Lower leg skin (tissue), 4 donors: ENCODE measurements around the gene BLID. TPM values are rescaled to one million over a fixed set of nuclear protein-coding genes. Genes with fewer than 3 reads are reported as not detected.

Source experiments
- DNase-seq, 2 donors: peaks; one replicate each; pipeline ENCODE4 v3.0.0-alpha.2; 2019; ENCODE audit warnings: low spot score in 2 of 2
- H3K4me3 ChIP-seq: fragments of 200-600 bp; sonication (generic); 2 replicates; pipeline ENCODE4 v1.5.1; 2017; ENCODE audit warnings: mild to moderate bottlenecking, low read depth; ENCODE audit not compliant: poor library complexity, severe bottlenecking
- POLR2A ChIP-seq, 2 donors: fragments of 450-650 bp; IDR thresholded peaks; one replicate each; pipeline ENCODE4 v1.6.1; 2016 to 2017; ENCODE audit warnings: antibody characterized with exemption in 2 of 2, mild to moderate bottlenecking in 1 of 2, moderate library complexity in 1 of 2
- WGBS, 2 donors: methylation state at CpG; one replicate each; pipeline ENCODE4 v1.1.5; 2018; 5-methylcytosine and 5-hydroxymethylcytosine counted together
- intact Hi-C: fragments of 100-400 bp; cut with DNase I; formaldehyde crosslinking; loops from one replicate; pipeline ENCODE4 v1.15.0; 2023; ENCODE audit warnings: low total_unique reads
- total RNA-seq, 4 donors: library from RNA; depleted of rRNA; stranded (reverse); fragments of >200 nt; gene quantifications; one replicate each; pipeline ENCODE4 v1.1.0, GENCODE V29; 2016
- TF ChIP-seq, protein P1 (sequence below), 3 donors: fragments of 450-650 bp; IDR thresholded peaks; one replicate each; pipeline ENCODE4 v1.5.1; 2016; ENCODE audit warnings: antibody characterized with exemption in 3 of 3, mild to moderate bottlenecking in 3 of 3, moderate library complexity in 2 of 3

The BLID gene
- total RNA-seq, 4 donors from 2014 or later: 0.75 TPM; not detected in 3

DNA sequence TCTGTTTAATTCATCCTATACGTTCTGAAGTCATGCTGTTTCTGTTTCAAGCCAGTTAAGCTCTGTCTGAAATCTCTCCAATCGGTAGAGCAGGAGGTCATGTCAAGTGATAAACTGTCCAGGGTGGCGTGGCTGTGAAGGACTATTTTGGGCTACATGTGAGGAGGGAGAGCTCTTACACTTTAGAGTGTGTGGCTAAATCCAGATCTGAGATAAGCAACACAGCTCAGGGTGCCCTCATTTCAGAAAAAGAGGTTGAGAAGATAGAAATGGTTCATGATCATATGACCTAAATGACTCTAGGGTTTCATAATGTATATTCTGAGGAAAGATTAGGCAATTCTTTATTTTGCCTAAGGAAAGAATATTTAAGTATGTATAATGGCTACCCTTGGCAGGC, 8.4 kb downstream of the BLID start:
- no peak for DNase-seq
- intact Hi-C loops: no loop called here
- H3K4me3 ChIP-seq: no peak overlapping the region
- WGBS, 2 donors: 74 to 79% methylated on average over 3 of the region's 3 CpGs
- no peak for TF ChIP-seq POLR2A (IDR thresholded peaks at IDR 0.05)
- TF ChIP-seq, protein P1, sequence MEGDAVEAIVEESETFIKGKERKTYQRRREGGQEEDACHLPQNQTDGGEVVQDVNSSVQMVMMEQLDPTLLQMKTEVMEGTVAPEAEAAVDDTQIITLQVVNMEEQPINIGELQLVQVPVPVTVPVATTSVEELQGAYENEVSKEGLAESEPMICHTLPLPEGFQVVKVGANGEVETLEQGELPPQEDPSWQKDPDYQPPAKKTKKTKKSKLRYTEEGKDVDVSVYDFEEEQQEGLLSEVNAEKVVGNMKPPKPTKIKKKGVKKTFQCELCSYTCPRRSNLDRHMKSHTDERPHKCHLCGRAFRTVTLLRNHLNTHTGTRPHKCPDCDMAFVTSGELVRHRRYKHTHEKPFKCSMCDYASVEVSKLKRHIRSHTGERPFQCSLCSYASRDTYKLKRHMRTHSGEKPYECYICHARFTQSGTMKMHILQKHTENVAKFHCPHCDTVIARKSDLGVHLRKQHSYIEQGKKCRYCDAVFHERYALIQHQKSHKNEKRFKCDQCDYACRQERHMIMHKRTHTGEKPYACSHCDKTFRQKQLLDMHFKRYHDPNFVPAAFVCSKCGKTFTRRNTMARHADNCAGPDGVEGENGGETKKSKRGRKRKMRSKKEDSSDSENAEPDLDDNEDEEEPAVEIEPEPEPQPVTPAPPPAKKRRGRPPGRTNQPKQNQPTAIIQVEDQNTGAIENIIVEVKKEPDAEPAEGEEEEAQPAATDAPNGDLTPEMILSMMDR (IDR thresholded peaks at IDR 0.05): no peak

DNA sequence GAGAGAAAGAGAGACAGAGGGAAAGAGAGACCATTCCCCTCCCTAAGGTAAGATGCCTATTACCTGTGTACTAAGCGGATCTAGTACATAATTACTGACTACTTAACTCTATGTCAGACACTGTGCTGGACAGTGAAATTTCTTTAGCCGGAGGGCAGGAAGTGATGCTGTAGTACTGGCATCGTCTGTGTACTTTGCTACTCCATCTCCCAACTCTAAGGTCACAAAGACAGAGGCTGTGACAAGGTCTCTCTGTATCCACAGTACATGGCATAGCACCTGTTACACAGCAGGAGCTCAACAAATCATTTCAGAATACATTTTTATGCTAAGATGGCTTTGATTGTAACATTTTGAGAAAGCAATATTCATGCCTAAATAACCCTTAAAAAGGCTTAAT, 9.0 kb downstream of the BLID start:
- TF ChIP-seq, protein P1 (IDR thresholded peaks at IDR 0.05): no peak
- TF ChIP-seq POLR2A (IDR thresholded peaks at IDR 0.05): no peak
- intact Hi-C loops: no loop called here
- DNase-seq: no peak

DNA sequence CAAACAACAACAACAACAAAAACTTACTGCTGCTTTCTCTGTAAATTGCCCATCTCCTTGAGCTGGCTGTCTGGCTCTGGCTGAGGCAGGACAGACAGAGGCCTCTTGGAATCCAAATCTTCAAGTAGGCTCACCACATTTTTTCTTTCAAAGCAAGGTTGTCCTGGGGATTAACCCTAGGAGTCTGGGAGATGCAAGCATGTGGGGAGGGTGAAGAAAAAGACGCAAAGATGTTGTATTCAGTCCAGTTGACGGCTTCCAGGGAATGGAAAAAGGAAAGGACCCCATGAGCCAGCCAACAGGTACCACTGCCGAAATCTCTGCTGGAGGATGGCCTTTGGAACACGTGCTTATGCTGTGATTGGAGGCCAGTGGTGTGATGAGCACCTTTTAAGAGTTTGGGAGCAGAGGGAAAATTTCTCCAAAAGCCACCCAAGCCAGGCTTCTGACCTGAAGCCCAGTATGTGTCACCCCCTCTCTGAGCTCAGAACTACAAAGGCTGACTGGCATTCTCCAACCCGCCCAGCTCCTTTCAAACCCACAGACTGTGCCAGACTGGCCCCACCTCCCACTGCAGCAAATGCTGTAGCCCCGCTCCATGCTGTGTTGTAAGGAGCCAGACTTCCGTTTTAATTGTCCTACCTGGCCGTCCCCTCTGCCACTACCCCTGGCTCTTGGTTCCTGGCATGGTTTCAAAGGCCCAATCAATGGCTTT, 10.8 kb downstream of the BLID start:
- WGBS, 2 donors: 83 to 84% methylated on average over 8 of the region's 8 CpGs
- no peak overlapping the region for H3K4me3 ChIP-seq
- DNase-seq: no peak
- no peak for TF ChIP-seq POLR2A (IDR thresholded peaks at IDR 0.05)
- TF ChIP-seq, protein P1 (IDR thresholded peaks at IDR 0.05): no peak
- intact Hi-C loops: no loop called here

More for the DNA sequence above, 9.0 kb downstream of the BLID start:
- 61 to 79% methylated on average over 3 of the region's 3 CpGs for WGBS, 2 donors
- H3K4me3 ChIP-seq: no peak overlapping the region

DNA sequence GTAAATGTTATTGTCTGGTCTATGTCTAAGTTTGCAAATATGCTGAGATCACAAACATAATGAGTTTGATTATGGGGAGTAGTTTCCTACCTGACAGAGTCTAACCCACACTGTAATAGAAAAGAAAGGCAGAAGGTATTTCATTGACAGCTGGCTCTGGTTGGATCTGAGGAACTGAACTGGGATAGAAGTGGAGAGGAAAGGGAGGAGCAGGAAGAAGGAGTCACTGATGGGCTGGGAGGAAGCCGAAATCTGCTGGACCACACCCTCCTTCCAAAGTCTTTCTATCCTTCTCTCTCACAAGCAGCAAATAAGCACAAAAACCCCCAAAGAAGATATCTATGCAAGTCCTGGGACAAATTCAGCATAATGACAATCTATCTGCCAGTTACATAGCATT, 11.7 kb downstream of the BLID start:
- H3K4me3 ChIP-seq: no peak overlapping the region
- TF ChIP-seq, protein P1 (IDR thresholded peaks at IDR 0.05): no peak
- TF ChIP-seq POLR2A (IDR thresholded peaks at IDR 0.05): no peak
- DNase-seq: no peak
- WGBS, 2 donors: 16 to 31% methylated on average over 1 of the region's 1 CpG
- intact Hi-C loops: no loop called here

DNA sequence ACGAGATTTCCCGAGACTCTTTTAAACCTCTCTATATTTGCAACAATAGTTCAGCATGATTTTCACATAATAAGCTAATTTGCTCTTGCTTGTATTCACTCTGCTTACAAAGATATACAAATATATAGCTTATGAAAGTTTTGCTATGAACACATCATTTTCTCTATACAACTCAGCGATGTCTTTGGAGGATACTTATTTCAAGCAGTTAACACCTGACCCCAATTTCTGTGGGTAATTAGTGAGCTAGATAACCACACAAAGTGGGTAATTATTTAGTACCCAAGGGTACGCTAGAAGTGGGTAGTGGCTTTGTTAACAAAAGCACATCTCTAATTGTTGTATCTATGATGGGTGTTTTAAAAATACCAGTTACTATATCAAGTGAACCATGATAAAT, 12.3 kb downstream of the BLID start:
- TF ChIP-seq, protein P1 (IDR thresholded peaks at IDR 0.05): no peak
- no peak for TF ChIP-seq POLR2A (IDR thresholded peaks at IDR 0.05)
- DNase-seq: no peak
- WGBS, 2 donors: 88% methylated on average over 4 of the region's 4 CpGs
- H3K4me3 ChIP-seq: no peak overlapping the region
- intact Hi-C loops: no loop called here

DNA sequence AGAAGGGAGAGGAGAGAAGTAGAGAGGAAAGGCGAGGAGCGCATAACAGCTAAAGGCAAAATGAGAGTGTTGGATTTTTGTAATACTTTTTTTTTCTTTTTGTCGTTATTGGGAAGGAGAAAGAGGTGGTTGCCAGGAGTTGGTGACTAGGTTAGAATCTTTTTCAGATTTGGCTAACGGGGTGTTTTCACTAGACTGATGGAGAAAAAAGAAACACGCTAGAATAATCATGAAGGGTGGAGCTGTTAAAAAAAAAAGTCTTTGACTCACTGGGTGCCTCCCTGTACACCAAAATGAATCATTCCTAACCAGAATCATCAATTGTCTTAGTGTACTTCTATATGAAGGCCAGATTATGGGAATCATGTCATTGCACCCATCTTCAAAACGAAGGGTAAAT, 12.7 kb downstream of the BLID start:
- no peak overlapping the region for H3K4me3 ChIP-seq
- 54 to 60% methylated on average over 6 of the region's 6 CpGs for WGBS, 2 donors
- no peak for TF ChIP-seq POLR2A (IDR thresholded peaks at IDR 0.05)
- TF ChIP-seq, protein P1 (IDR thresholded peaks at IDR 0.05): no peak
- intact Hi-C loops: no loop called here
- DNase-seq: no peak
